ENCODE results near the gene LANCL2.
A peak's percentile ranks its signal among the peaks of the same experiment; 100 is the strongest.
"Not testable (repeated sequence)": the region's sequence is repeated elsewhere in the genome, so short reads cannot be mapped to it uniquely, and the experiment has no call there.

The LANCL2 gene

DNA sequence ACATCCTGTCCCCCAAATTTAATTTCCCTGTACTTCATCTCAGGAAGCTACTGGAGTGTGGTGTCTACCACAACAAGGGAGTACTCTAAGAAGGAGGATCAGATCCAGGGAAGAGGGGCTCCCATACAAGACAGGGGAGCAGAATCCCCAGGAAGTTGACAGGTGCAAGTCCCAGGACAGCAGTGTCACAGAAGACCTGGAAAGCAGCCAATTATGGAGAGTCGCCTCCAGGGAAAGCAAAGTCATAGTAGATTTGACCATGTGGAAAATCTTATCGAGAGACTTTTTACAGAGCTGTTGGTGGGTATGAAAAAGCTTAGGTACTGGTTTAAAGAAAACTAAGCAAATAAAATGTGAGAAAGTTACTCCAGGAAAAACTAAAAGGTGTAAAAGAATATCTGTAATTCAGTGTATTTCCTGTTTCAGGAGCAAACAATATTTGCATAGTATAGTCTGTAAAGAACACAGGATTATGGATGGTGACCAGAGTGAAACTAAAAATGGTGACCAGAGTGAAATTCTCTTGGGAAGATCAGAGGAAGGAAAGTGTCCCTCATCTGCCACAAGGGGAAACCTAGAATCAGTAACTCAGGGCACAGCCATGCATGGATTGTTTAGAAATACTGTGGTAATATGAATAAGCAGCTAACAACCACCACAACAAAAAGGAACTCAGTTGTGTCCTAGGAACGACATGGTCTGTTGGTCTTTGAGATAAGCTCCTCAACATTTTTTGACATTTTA lies 44.5 kb downstream of the LANCL2 start:
- DNase-seq: no peak

DNA sequence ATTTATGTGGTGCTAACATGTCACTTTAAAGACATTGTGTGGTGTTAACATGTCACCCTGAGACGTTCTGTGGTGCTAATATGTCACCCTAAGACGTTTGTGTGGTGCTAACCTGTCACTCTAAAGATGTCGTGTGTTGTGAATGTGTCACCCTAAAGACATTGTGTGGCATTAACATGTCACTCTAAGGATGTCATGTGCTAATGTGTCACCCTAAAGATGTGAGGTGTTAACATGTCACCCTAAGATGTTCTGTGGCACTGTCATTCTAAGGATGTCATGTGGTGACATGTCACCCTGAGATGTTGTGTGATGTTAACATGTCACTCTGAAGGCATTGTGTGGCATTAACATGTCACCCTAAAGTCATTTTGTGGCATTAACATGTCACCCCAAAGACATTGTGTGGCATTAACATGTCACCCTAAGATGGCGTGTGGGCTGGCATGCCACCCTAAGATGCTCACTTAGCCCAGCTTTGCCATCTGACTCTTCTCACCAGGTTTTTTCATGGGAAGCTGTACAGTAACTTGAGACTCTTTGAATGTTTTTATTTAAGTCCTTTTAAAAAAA lies 45.6 kb downstream of the LANCL2 start:
- no peak for DNase-seq

DNA sequence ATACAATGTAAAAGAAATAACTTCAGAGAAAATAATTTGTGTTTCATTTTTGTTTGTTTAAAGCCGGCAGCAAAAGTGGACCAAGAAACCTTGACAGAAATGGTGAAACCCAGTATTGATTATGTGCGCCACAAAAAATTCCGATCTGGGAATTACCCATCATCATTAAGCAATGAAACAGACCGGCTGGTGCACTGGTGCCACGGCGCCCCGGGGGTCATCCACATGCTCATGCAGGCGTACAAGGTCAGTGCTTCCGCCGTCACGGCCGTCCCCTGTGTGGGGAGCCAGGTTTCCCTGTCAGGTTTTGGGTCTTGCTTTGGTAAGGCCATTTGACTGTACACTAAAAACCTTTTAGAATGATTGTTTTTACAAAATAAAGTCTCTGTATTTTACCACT lies 46.7 kb downstream of the LANCL2 start:
- no peak for DNase-seq

DNA sequence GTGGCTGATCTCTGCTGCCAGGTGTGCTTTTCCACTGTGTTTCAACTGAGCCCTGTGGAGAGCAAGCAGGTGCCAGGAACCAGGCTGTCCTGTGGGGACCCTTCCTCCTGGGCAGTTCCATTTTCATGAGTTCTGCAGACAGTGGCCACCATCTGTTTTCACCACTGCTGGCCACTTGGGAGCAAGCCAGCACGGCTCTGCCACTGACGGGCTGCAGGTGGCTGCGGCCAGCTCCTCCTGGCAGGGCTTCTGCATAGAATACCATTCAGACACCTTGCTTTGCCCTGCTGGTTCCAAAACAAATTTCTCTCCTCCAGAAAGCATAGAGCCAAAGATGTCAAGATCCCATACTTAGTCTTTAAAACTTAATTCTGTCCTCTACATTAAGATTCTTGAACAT lies 48.3 kb downstream of the LANCL2 start:
- DNase-seq: no peak

DNA sequence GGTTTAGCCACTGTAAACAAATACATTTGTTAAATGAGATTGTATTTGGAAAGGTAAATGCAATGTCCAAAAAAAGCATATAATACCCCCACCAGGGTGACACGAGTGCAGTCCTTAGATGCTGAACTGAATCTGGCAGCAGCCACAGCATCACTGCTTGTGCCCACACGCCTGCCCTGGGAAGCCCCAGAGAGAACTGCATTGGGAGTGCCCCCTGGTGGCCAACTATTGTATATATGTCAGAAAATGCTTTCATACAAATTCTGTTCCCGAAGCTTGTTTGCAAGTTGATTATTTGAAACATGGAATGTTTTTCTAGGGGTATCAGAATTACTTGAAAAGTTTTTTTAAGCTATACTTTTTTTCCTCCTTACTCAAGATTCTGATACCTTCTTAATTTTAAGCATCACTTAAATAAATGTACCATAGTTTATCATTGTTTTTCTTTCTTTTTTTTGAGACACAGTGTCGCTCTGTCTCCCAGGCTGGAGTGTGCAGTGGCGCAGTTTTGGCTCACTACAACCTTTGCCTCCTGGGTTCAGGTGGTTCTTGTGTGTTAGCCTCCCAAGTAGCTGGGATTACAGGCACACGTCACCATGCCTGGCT lies 50.1 kb downstream of the LANCL2 start:
- peak; percentile 77 for DNase-seq

DNA sequence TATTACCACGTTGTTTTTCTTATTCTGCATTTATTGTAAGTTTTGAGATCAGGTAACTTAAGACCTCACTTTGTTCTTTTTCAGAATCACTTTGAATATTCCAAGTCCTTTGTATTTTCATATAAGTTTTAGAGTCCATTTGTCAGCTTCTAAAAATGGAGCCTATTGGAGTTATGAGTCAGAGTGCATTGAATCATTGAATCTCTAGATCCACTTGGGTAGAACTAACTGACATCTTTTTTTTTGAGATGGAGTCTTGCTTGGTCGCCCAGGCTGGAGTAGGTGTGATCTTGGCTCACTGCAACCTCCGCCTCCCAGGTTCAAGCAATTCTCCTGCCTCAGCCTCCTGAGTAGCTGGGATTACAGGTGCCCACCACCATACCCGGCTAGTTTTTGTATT lies 52.3 kb downstream of the LANCL2 start:
- DNase-seq: not testable (repeated sequence)

DNA sequence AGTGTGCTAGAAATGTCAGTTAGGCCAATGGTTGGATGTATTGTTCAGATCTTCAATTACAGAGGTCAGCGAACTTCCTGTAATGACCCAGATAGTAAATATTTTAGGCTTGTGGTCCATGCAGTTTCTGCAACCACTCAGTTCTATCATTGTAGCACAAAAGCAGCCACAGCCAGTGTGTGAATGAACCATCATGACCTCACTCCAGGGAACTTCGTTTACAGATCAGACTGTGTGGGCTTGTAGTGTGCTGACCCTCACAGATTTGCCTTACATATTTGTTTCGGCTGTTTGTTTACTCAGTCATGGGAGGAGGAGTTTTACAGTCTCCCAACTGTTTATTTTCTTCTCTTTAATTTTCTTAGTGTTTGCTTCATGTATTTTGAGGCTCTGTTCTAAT lies 55.4 kb downstream of the LANCL2 start:
- no peak for DNase-seq

DNA sequence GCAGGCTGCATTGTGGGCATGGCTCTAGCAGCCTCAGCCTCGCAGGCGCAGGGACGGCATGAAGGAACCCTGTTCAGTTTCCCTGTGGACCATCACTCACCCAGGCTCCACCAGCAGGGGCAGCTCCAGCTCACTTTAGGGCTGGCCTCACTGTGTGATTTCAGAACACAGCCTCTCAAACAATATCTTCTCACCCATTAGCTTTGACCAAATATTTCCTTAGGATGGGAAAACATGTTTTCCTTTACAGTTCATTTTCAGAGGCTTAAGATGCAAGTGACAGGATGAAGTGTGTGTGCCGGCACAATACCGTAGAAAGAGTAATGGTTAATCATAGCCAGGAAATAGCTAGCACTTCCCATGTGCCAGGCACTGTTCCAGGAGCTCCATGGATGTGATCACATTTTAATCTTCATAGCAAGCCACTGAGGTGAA lies 58.2 kb downstream of the LANCL2 start:
- peak; percentile 46 for DNase-seq

DNA sequence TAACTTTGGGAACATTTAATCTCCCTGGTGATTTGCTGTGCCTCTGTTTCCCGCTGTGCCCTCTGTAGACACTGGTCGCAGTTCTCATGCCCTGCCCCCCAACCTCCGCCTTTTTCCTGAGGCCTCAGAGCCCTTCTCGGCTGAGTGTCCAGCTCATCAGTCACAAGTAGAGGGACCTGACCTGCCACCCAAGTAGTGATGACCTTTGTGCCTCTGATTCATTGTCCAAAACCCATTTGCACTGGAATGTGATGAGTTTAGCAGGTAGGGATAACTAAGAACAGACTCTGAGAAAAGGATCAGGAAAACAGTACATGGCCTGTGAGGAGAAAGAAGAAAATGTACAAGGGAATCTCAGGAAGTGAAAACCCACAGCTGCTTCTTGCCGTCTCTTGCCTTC lies 58.8 kb downstream of the LANCL2 start:
- DNase-seq: no peak

DNA sequence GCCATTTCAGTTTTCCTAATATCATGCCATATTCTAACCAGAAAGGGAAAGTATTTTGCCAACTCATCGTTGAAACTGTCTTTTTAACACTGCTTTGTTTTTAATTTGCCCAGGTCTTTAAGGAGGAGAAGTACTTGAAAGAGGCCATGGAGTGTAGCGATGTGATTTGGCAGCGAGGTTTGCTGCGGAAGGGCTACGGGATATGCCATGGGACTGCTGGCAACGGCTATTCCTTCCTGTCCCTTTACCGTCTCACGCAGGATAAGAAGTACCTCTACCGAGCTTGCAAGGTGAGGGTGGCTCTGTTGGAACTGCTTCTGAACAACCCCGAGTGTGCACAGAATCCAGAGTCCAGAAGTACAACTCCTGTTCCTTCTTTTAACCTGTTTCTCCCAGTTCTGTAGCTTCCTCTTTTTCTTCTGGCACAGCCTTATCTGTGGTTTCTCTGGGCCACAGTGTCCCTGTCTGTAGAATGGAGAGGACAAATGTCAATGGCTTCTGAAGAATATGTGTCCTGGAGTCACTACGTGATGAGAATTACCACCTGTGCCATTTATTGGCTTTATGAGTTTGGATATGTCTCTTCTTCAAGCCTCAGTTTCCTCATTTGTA lies 60.1 kb downstream of the LANCL2 start:
- no peak for DNase-seq

DNA sequence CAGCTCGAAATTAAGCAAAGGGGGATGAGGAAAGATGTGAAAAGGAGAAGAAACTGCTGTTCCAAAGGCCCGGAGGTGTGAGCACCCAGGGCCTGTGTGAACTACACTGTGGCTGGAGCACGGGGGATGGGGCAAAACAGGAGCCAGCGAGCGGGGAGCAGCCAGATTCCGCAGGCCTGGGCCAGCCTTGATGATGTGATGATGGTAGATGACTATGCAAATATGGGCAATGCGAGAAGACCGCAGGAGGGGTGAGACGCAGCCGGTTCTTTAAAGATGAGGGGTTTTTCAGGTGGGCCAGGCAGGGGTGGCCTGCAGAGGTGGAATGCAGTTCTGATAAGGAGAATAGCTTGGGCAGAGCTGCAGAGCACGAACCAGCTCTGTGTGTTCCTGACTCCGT lies 61.5 kb downstream of the LANCL2 start:
- DNase-seq: no peak

DNA sequence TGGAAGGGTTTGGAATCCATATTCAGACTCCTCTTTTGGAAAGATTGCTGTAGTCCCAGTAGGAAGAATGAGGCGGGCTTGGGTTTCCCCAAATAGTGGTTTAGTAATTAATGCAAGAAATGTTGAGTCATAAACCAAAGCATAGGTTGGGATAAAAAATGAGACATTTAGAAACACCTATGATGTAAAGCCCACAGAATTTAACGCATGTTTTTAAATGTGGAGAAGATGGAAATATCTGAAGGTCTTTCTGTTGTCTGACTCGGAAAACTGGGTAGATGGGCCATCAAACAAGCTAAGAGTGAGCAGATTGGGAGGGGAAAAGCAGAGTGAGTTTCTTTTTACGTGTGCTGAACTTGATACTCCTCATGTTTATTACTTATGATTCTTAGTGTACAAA lies 62.2 kb downstream of the LANCL2 start:
- no peak for DNase-seq

DNA sequence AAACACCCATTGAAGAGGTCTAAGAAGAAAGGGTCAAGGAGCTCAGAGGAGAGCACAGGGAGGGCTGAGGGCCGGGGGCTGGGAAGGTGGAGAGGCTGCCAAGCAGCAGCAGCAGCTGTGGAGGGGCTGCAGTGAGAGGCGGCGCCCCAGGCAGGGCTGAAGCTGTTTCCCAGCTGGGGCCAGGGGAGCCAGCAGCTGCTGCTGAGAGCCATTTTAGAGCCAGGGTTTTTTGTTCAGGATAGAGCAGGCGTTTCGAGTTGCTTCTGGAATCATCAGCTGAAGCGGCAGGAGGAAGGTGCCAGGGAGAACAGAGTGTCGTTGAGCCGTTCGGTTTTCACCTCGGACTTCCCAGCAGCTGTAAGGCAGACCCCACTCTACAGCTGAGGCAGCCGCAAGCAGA lies 62.7 kb downstream of the LANCL2 start:
- DNase-seq: no peak

DNA sequence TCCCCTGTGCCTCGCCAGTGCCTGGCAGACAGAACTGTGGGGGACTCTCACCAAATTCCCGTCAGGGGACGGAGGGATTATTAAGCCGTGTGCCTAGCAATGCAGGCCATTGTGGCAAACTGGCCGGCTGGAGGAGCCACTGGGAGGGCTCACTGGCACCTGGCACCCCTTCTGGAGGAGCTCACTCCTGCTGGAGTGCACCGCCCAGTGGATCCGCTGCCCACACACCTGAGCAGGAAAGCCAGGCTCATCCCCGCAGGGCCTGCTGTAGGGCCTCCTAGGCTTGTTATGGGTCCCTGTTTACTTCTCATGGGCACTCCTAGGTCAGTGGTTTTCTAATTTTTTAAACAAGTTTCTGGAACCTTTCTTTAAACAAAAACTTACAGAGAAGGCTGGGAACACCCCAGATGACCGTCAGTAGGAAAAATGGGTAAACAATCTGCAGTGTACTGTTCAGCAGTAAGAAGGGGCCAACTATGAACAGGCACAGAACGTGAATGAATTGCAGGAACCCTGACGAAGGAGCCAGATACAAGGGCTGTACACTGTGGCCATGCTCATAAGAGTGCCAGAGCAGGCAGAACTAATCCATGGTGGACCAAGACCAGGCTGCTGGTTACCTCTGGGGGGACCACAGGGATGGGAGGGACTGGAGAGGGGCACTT lies 64.8 kb downstream of the LANCL2 start:
- no peak for DNase-seq

DNA sequence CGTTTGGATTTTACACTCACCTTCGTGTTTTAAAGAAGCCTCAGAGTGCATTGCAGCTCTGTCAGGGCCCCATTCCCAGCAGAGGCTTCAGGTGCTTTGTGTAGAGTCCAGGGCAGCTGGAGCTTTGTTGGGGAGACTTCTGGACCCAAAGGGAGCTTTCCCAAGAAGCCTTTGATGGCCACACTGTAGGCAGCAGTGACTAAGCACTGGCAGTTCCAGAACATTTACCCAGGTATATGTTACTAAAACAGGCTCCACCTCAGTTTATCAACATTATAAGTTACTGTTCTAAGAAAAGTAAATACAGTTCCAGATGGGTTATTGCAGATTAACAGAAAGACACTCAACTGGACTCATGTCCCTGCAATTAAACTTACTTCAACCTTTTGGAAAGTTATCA lies 66.8 kb downstream of the LANCL2 start:
- DNase-seq: no peak

DNA sequence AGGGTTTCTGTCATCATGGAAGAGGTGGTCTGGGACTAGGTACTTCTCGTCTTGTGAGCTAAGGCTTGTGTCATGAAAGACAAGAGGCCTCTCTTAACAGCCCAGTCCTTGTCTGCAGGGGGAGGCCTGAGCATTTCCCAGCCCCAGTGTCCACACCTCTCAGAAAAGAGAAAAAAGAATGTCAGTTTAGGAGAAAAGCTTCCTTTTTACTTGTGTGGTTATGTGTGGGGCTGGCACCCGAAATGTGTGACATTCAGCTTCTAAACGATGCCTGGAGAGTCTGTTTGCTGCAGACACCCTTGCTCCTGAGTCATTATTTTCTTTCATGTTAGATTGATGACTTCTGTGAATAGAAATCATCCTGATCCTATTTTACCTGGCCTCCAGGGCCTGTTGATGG lies 67.4 kb downstream of the LANCL2 start:
- DNase-seq: no peak

DNA sequence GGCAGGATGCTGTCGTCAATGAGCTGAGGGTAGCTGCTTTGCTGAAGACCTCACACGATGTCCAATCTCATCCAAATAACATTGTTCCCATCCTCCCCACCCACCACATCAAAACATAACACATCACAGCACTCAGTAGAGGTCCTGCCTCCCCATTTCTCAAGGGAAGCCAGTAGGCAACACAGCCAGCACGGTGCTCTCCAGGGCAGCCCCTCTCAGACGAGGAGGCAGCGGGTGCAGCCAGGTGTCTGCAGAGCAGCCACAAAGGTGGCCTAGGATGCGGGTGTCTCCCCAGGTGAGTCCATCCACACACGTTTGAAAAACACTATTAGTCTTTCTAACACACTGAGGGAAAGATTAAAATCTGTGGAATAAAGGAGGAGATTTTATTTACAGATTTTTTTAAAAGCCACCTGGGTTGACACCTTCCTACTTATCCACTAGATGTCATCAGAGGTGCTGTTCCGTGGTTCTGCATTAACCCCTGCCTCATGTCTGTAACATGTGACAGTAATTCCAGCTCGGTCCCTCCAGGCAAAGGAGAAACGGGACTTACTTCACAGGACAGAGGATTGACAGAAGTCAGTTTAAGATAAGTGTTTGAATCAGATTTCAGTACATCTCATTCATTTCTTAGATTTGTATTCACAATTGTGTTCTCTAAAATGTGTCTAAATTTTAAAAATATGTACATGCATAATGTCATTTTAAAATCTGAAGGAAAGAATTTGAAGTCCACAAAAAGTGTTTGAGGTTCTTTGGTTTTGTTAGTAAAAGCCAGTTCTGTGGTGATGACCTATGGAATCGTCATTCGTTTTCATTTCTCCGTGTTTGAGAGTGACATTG lies 68.0 kb downstream of the LANCL2 start:
- peak; percentile 57 for DNase-seq

DNA sequence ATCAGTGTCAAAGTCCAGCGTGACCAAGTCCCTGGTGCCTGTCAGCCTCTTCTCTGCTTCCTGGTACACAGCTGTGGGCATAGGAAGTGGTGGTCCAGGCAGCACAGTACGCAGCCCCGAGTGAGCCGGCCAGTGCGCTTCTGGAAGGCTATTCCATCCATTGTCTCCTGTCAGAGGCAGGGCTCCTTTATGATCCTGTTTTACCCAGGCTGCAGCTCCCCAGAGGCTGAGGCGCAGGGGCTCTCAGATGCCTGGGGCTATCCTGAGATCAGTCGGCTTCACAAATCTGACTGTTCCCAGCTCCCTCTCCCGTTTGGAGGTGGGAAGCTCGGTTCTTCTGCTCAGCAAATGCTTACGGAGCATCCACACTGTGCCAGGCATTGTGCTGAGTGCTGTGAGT lies 70.3 kb downstream of the LANCL2 start:
- no peak for DNase-seq

DNA sequence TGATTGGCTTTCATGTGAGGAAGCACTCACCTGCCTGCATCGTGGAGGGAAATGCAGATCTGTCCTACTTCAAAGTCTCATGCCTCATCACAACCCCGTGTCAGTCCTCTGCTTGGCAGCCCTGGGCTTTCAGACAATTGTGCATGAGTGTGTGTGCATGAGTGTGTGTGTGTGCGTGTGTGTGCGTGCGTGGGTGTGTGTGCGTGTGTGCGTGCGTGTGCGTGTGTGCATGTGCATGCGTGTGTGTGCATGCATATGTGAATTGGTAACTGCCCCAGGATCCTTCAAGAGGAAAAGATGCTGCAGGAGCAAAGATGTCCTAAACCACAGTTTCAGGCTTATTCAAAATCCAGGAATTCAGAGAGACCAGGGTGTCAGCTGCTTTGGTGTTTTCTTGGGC lies 71.3 kb downstream of the LANCL2 start:
- no peak for DNase-seq

DNA sequence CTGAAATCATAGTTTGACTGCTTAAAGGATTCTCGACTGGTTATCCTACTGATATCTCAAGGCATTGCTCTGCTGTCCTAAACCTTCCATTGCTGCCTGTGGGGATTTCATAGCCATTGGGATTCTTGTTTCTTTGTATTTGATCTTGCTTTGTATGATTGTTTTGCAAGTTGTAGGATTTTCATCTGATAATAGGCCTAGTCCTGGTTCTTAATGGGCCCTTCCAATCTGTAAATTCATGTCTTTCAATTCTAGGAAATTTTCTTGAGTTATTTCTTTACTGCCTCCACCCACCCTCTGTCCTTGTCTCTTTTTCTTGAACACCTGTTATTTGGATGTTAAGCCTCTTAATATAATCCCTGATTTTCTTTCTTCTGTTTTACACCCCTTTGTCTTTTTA lies 72.2 kb downstream of the LANCL2 start:
- no peak for DNase-seq

DNA sequence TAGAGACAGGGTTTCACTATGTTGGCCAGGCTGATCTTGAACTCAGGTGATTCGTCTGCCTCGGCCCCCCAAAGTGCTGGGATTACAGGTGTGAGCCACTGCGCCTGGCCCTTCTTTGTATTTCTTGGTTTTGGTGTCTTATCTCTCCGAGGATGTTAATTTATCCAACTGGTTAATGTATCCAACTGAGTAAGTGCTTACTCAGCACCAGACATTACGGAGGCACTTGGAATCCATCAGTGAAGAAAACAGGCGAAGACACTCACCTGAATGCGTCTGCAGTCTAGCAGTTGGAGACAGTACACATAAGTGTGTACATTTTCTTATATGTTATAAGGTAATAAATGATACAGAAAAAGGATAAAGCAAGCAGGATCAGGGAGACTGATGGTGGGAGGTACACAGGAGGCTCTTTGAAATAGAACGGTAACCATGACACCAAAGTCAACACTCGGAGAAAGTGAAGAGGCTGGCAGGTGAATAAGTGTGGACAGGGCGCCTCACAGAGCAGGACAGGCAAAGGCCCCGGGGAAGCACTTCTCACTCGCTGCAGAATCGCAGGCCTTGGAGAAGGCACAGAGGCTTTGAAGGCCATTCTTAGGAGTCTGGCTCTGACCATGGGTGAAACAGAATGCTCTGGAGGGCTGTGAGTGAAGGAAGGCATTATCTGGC lies 73.1 kb downstream of the LANCL2 start:
- no peak for DNase-seq

All from fibroblast of skin of scalp (primary cell).